IPS-15b (cell line): Measurements from ENCODE around the gene MYL7.

Experiments used
- H3K27me3 ChIP-seq: one replicate; pipeline ENCODE4 v1.6.1; 2013; ENCODE audit warnings: low read length; ENCODE audit not compliant: control insufficient read depth, insufficient read depth
- H3K36me3 ChIP-seq: one replicate; pipeline ENCODE4 v1.6.1; 2013; ENCODE audit warnings: low read length; ENCODE audit not compliant: control insufficient read depth, insufficient read depth
- H3K4me1 ChIP-seq: one replicate; pipeline ENCODE4 v1.6.1; 2013; ENCODE audit warnings: mild to moderate bottlenecking, low read length; ENCODE audit not compliant: control insufficient read depth, insufficient read depth
- H3K4me3 ChIP-seq: one replicate; pipeline ENCODE4 v1.5.1; 2013; ENCODE audit warnings: low read depth, low read length
- H3K9ac ChIP-seq: one replicate; pipeline ENCODE4 v1.6.1; 2013; ENCODE audit warnings: low read depth, mild to moderate bottlenecking, low read length
- H3K9me3 ChIP-seq: one replicate; pipeline ENCODE4 v1.6.1; 2013; ENCODE audit warnings: mild to moderate bottlenecking, low read length; ENCODE audit not compliant: control insufficient read depth, insufficient read depth

MYL7 gene

GRCh38 chr7:44153948-44154335, 12.8 kb upstream of the MYL7 start:
- Histone ChIP-seq H3K27me3 (no peaks in the 10 kb centered on the region), H3K36me3 (no peaks in the 10 kb centered on the region), H3K4me1 (no peaks in the 10 kb centered on the region), H3K9me3 (no peaks in the 10 kb centered on the region), H3K9ac (no peak overlapping the region), H3K4me3 (no peak overlapping the region)

- no peak overlapping the region for H3K4me3 ChIP-seq
- H3K27me3 ChIP-seq: no peaks in the 10 kb centered on the region
- H3K9ac ChIP-seq: no peak overlapping the region
- H3K36me3 ChIP-seq: no peaks in the 10 kb centered on the region
- H3K4me1 ChIP-seq: no peaks in the 10 kb centered on the region
- no peaks in the 10 kb centered on the region for H3K9me3 ChIP-seq
Observed at GRCh38 chr7:44152971-44153947, 12.1 kb upstream of the MYL7 start.

GRCh38 chr7:44151956-44152355, 10.8 kb upstream of the MYL7 start:
- Histone ChIP-seq H3K9me3 (no peaks in the 10 kb centered on the region), H3K9ac (no peak overlapping the region), H3K27me3 (peaks cover 3% of the 10 kb centered on the region), H3K4me3 (no peak overlapping the region), H3K4me1 (peaks cover under 1% of the 10 kb centered on the region), H3K36me3 (no peaks in the 10 kb centered on the region)

GRCh38 chr7:44150966-44151941, 10.1 kb upstream of the MYL7 start:
- no peaks in the 10 kb centered on the region for H3K36me3 ChIP-seq

GRCh38 chr7:44150466-44150832, 9.3 kb upstream of the MYL7 start:
- no peaks in the 10 kb centered on the region for H3K36me3 ChIP-seq
- H3K4me3 ChIP-seq: no peak overlapping the region
- H3K27me3 ChIP-seq: peaks cover 14% of the 10 kb centered on the region
- H3K9ac ChIP-seq: no peak overlapping the region
- H3K4me1 ChIP-seq: peaks cover 4% of the 10 kb centered on the region
- H3K9me3 ChIP-seq: no peaks in the 10 kb centered on the region

More at GRCh38 chr7:44150966-44151941, 10.1 kb upstream of the MYL7 start:
- Histone ChIP-seq H3K9me3 (no peaks in the 10 kb centered on the region), H3K4me3 (no peak overlapping the region), H3K9ac (no peak overlapping the region), H3K27me3 (peaks cover 10% of the 10 kb centered on the region), H3K4me1 (peaks cover 4% of the 10 kb centered on the region)

GRCh38 chr7:44149571-44150465, 8.7 kb upstream of the MYL7 start:
- Histone ChIP-seq H3K27me3 (peaks cover 20% of the 10 kb centered on the region), H3K9me3 (no peaks in the 10 kb centered on the region), H3K4me3 (no peak overlapping the region), H3K4me1 (peaks cover 4% of the 10 kb centered on the region), H3K36me3 (no peaks in the 10 kb centered on the region), H3K9ac (no peak overlapping the region)

- peaks cover 4% of the 10 kb centered on the region for H3K4me1 ChIP-seq
- peaks cover 28% of the 10 kb centered on the region for H3K27me3 ChIP-seq
Observed at GRCh38 chr7:44148961-44149536, 7.9 kb upstream of the MYL7 start.

GRCh38 chr7:44148166-44148565, 7.0 kb upstream of the MYL7 start:
- Histone ChIP-seq H3K4me1 (peaks cover 4% of the 10 kb centered on the region), H3K4me3 (no peak overlapping the region), H3K27me3 (peaks cover 33% of the 10 kb centered on the region), H3K9ac (no peak overlapping the region), H3K9me3 (no peaks in the 10 kb centered on the region), H3K36me3 (no peaks in the 10 kb centered on the region)

More at GRCh38 chr7:44148961-44149536, 7.9 kb upstream of the MYL7 start:
- no peaks in the 10 kb centered on the region for H3K9me3 ChIP-seq
- H3K4me3 ChIP-seq: no peak overlapping the region
- no peak overlapping the region for H3K9ac ChIP-seq
- H3K36me3 ChIP-seq: no peaks in the 10 kb centered on the region

GRCh38 chr7:44147026-44147991, 6.2 kb upstream of the MYL7 start:
- no peak overlapping the region for H3K9ac ChIP-seq
- H3K27me3 ChIP-seq: peaks cover 33% of the 10 kb centered on the region

More at GRCh38 chr7:44147026-44147991, 6.2 kb upstream of the MYL7 start:
- H3K4me1 ChIP-seq: peaks cover 4% of the 10 kb centered on the region
- no peak overlapping the region for H3K4me3 ChIP-seq
- H3K36me3 ChIP-seq: no peaks in the 10 kb centered on the region
- no peaks in the 10 kb centered on the region for H3K9me3 ChIP-seq
